Measurements from ENCODE around the gene CCDC144A. TPM values are rescaled to one million over a fixed set of nuclear protein-coding genes. Genes with fewer than 3 reads are reported as not detected.
"Not testable (repeated sequence)": the region's sequence is repeated elsewhere in the genome, so short reads cannot be mapped to it uniquely, and the experiment has no call there.

The CCDC144A gene
- total and polyA plus RNA-seq, 11 donors: 0.31 to 4.4 (median 1.3) TPM; not detected in 1

DNA sequence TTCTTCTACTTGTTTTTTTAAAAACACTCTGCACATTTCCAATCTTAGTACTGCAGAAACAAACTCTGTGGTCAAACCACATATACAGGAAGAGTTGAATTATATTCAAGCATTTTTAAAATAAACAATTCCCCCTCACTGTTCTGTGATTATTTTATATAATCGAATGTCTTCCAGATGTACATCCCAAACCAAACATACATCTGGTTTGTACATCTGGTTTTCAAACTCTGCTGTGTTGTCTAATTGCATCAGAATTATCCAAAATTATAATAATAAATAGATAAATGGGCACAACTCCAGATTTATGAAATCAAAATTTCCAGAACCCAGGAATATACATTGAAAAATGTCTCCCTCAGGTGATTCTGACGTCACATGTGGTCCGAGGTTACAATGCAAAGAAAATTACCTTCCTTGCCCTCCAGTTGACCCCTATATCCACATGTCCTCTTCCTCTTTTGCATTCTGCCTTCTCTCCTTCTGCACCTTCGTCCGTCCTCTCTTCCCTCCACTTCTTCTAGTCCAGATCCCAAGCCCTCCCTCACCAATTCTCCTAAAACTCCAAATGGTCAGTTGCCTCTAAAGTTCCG, 13.3 kb upstream of the CCDC144A start:
- 75 to 87% (median 86%) methylated on average over 6 of the region's 6 CpGs for WGBS, 4 donors
- no peak for ATAC-seq
- Histone ChIP-seq H3K27ac (no peak overlapping the region), H3K36me3 (no peaks in the 10 kb centered on the region), H3K27me3 (peaks cover 0 to 26% (median 0%) of the 10 kb centered on the region in 9 donors), H3K4me3 (no peak overlapping the region), H3K4me1 (no peaks in the 10 kb centered on the region), H3K9me3 (no peaks in the 10 kb centered on the region)
- TF ChIP-seq POLR2A (IDR thresholded peaks at IDR 0.05): no peak
- TF ChIP-seq, protein P1, sequence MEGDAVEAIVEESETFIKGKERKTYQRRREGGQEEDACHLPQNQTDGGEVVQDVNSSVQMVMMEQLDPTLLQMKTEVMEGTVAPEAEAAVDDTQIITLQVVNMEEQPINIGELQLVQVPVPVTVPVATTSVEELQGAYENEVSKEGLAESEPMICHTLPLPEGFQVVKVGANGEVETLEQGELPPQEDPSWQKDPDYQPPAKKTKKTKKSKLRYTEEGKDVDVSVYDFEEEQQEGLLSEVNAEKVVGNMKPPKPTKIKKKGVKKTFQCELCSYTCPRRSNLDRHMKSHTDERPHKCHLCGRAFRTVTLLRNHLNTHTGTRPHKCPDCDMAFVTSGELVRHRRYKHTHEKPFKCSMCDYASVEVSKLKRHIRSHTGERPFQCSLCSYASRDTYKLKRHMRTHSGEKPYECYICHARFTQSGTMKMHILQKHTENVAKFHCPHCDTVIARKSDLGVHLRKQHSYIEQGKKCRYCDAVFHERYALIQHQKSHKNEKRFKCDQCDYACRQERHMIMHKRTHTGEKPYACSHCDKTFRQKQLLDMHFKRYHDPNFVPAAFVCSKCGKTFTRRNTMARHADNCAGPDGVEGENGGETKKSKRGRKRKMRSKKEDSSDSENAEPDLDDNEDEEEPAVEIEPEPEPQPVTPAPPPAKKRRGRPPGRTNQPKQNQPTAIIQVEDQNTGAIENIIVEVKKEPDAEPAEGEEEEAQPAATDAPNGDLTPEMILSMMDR (IDR thresholded peaks at IDR 0.05): no peak
- DNase-seq: no peak
- intact Hi-C loops (cut with DNase I): loop anchor here in 1 of 10 donors (2.0 kb wide), 1 partner anchor 54 kb away; no protein-coding TSS in a partner anchor

DNA sequence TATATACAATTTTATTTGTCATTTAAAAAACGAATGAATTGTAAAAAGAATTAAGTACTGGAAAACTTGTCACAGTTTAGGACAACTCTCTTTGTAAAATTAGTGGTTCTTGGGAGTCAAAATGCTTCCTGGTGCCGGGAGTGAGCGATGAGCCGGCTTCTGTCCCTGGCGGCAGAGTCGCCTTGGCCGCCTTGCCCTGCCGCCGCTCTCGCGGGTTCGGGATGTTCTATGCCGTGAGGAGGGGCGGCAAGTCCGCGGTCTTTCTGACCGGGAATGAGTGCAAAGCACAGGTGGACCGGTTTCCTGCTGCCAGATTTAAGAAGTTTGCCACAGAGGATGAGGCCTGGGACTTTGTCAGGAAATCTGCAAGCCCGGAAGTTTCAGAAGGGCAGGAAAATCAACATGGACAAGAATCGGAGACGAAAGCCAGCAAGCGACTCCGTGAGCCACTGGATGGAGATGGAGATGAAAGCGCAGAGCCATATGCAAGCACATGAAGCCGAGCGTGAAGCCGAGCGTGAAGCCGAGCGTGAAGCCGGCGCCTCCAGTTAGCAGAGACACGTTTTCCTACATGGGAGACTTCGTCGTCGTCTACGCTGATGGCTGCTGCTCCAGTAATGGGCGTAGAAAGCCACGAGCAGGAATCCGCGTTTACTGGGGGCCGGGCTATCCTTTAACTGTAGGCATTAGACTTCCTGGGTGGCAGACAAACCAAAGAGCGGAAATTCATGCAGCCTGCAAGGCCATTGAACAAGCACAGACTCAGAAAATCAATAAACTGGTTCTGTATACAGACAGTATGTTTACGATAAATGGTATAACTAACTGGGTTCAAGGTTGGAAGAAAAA, 6.5 kb upstream of the CCDC144A start:
- intact Hi-C loops (cut with DNase I); H3K36me3 ChIP-seq; DNase-seq; H3K9me3 ChIP-seq; ATAC-seq; H3K27ac ChIP-seq; H3K4me1 ChIP-seq: not testable (repeated sequence)
- WGBS, 4 donors: 38 to 46% (median 41%) methylated on average over 44 of the region's 44 CpGs
- Histone ChIP-seq H3K27me3 (peaks cover 0 to 23% (median 5%) of the 10 kb centered on the region in 9 donors), H3K4me3 (peak overlapping the region in 4 of 12 donors; percentile 4 to 39 (median 26))

DNA sequence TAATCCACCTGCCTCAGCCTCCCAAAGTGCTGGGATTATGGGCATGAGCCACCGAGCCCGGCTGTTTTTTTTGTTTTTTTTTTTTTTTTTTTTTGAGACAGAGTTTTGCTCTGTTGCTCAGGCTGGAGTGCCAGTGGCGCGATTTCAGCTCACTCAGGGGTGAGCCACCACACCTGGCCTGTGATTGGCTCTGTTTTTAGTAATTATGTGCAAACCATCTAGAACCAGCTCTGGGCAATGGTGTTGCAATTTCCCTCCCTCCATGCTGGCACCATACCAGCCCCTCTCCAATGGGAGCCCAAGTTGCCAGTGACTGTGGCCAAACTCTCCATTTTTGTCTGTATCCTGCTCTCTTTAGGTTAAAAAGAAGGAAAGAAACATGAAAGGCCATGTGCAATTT, 4.0 kb upstream of the CCDC144A start:
- H3K27me3 ChIP-seq: peaks cover 0 to 23% (median 5%) of the 10 kb centered on the region in 9 donors
- H3K27ac ChIP-seq; intact Hi-C loops (cut with DNase I); DNase-seq; H3K9me3 ChIP-seq; H3K4me3 ChIP-seq; H3K36me3 ChIP-seq; H3K4me1 ChIP-seq; ATAC-seq: not testable (repeated sequence)
- 89 to 98% (median 94%) methylated on average over 4 of the region's 4 CpGs for WGBS, 4 donors

DNA sequence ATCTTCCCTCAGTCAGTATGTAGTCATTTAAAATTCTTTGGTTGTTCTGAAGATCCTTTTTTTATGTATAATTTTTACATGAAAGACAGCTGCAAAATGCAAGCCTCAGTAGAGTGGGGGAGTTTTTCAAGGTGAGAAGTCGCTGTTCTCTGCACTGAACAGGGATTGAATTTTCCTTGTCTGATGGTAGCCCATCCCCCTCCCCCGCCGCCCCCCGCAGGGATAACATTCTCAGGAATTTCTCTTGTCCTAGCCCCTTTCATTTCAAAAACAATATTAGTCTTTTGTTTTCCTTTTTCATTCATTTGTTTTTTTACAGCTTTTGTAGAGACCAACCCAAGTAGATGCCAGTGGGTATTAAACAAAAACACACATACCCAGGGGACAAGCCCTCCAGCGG, 2.9 kb upstream of the CCDC144A start:
- H3K27ac ChIP-seq; ATAC-seq; H3K9me3 ChIP-seq; DNase-seq; H3K36me3 ChIP-seq; H3K4me3 ChIP-seq; intact Hi-C loops (cut with DNase I); H3K4me1 ChIP-seq: not testable (repeated sequence)
- peaks cover 0 to 20% (median 5%) of the 10 kb centered on the region in 9 donors for H3K27me3 ChIP-seq
- 43 to 56% (median 51%) methylated on average over 5 of the region's 5 CpGs for WGBS, 4 donors

DNA sequence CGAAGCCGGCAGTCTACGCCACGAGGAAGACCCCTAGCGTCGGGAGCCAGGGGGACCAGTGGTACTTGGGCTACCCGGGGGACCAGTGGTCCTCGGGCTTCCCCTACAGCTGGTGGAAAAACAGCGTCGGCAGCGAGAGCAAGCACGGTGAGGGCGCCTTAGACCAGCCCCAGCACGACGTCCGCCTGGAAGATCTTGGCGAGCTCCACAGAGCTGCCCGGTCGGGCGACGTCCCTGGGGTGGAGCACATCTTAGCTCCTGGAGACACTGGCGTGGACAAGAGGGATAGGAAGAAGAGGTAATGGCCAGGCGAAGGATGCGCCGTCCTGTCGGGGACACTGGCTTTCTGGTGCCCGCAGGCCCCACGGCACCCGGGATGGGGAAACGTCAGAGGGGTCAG, 406 bp downstream of the CCDC144A start:
- H3K27ac ChIP-seq; H3K36me3 ChIP-seq; intact Hi-C loops (cut with DNase I); H3K4me1 ChIP-seq; H3K27me3 ChIP-seq; H3K9me3 ChIP-seq; DNase-seq: not testable (repeated sequence)
- WGBS, 4 donors: 60 to 96% (median 84%) methylated on average over 12 to 30 of the region's 30 CpGs
- H3K4me3 ChIP-seq: peak overlapping the region in 2 of 12 donors; percentile 27 to 45
- peak in 3 of 4 donors; percentile 29 to 48 (median 41) for ATAC-seq

DNA sequence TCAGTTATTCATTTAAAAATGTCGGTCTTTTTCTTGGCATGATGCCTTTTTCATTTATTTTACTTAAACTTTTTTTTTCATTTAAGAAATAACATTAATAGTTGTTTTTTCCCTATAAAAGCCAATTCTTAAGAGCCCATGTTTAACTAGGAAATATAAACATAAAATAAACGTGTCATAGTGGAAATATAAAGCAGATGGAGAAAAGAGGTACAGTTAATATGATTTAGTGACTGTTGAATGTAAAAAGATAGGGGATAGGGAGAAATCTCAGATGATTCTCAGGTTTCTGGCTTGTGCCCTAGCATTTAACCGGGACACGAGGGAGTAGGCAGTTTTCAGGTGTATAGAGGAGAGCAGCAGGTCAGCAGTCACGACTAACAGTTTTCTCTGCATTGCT, 7.6 kb downstream of the CCDC144A start:
- H3K36me3 ChIP-seq; H3K27ac ChIP-seq; H3K9me3 ChIP-seq; H3K4me3 ChIP-seq; H3K4me1 ChIP-seq; H3K27me3 ChIP-seq; DNase-seq; ATAC-seq; intact Hi-C loops (cut with DNase I): not testable (repeated sequence)
- WGBS, 4 donors: 80 to 87% (median 81%) methylated on average over 5 of the region's 5 CpGs

DNA sequence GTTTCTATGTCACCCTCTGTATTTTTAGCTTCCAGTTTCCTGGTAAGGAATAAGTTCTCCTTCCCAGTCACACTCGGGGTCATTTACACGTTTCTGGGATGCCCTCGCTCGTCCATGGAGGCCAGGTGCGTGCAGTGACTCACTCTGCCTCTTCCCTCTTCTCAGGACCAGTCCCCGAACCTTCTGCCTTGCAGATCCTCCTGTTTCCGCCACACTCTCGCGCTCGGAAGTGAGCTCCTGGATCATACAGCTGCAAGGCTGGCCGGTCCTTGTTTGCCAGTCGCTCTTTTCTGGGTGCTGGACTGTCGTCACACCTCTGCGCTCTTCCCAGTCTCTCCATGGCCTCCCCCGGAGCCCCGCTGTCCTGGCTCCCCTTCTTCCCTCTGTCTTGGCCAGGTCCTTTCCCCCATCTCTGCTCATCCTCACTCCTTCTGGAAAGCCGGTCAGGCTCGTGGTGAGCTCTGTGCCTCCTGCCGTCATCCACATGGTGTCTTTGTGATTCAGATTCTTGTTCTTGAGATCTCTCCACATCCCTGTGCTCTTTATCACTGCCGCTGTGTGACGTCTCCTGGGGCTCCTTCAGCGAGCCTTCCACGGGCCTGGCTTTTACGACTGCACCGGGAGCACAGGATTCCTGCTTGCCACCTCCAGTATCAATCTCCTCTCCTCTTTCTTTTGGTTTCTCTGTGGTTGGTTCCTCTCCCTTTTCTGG, 55.6 kb downstream of the CCDC144A start:
- DNase-seq: peak in 1 of 5 donors; percentile 17
- 8 to 35% (median 16%) methylated on average over 22 to 25 of the region's 25 CpGs for WGBS, 4 donors
- H3K9me3 ChIP-seq; H3K4me1 ChIP-seq; H3K36me3 ChIP-seq; ATAC-seq; intact Hi-C loops (cut with DNase I); H3K4me3 ChIP-seq; H3K27ac ChIP-seq: not testable (repeated sequence)
- peaks cover 0 to 25% (median 0%) of the 10 kb centered on the region in 9 donors for H3K27me3 ChIP-seq

DNA sequence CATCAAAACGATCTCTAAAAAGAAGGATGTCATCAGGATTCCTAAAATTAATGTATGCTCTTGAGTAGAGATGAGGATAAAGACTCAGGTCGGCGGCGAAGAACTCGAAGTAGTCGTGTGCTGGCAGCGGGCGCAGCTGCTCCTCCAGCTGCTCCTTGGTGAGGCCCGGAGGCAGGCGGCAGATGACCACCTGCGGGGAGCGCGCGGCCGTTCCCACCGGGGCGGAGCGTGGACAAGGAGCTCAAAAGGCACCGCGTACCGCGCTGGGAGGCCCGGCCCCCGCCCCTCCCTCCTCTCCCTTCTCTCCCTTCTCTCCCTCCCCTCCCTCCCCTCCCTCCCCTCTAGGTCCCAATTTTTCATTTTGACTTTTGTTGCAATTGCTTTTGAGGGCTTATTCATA, 56.5 kb downstream of the CCDC144A start:
- H3K27ac ChIP-seq; H3K9me3 ChIP-seq; H3K4me3 ChIP-seq; H3K4me1 ChIP-seq; intact Hi-C loops (cut with DNase I); H3K36me3 ChIP-seq; DNase-seq: not testable (repeated sequence)
- peak in 3 of 4 donors; percentile 54 to 61 (median 59) for ATAC-seq
- WGBS, 4 donors: 10 to 37% (median 14%) methylated on average over 14 to 24 of the region's 24 CpGs
- H3K27me3 ChIP-seq: peaks cover 0 to 25% (median 0%) of the 10 kb centered on the region in 9 donors

DNA sequence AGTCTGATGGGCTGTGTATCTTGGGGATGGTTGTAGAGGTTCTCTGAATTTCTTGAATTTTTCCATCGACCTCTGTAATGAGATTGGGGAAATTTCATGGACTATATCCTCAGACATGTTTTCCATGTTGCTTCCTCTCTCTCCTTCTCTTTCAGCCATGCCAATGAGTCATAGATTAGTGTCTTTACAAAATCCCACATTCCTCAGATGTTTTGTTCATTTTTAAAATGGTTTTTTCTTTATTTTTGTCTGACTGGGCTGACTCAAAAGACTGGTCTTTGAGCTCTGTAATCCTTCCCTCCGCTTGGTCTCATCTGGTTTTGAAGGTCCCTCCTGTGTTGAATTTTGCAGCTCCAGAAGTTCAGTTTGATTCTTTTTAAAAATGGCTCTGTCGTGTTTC, 60.5 kb downstream of the CCDC144A start:
- H3K4me3 ChIP-seq; intact Hi-C loops (cut with DNase I); ATAC-seq; H3K9me3 ChIP-seq; DNase-seq; H3K27ac ChIP-seq; H3K4me1 ChIP-seq; H3K36me3 ChIP-seq: not testable (repeated sequence)
- peaks cover 0 to 17% (median 0%) of the 10 kb centered on the region in 9 donors for H3K27me3 ChIP-seq
- WGBS, 4 donors: 54 to 73% (median 64%) methylated on average over 2 to 3 of the region's 3 CpGs
